Stimulated activated CD4-positive, alpha-beta T cell treated with anti-CD3 and anti-CD28 coated beads, TNF-alpha, amount 100 ng/mL, for 24 hours (primary cell): ENCODE results near the gene SURF1.
"Not testable (repeated sequence)": the region's sequence is repeated elsewhere in the genome, so short reads cannot be mapped to it uniquely, and the experiment has no call there.

Experiments used
- DNase-seq, 3 experiments: peaks; one replicate each; pipeline ENCODE4 v3.0.0-alpha.2; 2020; ENCODE audit warnings: low read depth in 3 of 3

SURF1 gene

DNA sequence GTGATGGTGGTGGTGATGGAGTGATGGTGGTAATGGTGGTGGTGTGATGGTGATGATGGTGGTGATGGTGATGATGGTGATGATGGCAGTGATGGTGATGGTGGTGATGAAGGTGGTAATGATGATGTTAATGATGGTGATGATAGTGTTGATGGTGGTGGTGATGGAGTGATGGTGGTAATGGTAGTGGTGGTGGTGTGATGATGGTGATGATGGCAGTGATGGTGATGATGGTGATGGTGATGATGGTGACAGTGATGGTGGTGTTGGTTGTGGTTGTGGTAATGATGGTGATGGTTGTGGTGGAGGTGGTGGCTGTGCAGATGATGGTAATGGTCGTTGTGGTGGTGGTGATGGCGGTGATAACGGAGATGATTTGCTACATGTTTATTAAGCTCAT is 27.2 kb upstream of the SURF1 start:
- no peak for DNase-seq

DNA sequence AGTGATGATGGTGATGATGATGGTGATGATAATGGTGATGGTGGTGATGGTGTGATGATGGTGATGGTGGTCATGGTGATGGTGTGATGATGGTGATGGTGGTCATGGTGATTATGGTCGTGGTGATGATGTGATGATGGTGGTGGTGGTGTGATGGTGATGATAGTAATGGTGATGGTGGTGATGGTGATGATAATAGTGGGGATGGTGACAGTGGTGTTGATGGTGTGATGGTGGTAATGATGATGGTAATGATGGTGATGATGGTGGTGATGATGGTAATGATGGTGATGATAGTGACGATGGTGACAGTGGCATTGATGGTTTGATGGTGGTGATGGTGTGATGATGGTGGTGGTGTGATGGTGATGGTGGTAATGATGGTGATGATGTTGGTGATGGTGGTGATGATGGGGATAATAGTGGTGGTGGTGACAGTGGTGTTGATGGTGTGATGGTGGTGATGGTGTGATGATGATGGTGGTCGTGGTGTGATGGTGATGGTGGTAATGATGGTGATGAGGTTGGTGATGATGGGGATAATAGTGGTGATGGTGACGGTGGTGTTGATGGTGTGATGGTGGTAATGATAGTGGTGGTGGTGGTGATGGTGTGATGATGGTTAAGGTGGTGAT is 26.3 kb upstream of the SURF1 start:
- DNase-seq: no peak

DNA sequence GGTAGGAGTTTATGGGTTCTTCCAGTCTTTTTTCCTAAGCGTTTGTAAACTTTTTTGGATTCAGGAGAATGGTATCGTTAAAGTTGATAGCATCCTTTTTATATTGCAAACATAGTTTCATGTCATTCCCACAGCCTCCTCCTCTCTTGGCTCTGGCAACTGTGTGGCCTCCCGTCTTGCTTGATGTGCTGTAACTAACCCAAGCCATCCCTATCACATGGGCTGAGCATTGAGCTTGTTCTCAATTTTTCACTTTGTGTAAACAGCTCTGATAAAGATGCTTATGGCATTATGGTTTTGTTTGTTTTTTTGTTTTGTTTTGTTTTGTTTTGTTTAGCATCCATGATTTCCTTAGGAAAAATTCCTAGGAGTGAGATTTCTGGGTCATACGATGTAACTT is 24.4 kb upstream of the SURF1 start:
- DNase-seq: no peak

DNA sequence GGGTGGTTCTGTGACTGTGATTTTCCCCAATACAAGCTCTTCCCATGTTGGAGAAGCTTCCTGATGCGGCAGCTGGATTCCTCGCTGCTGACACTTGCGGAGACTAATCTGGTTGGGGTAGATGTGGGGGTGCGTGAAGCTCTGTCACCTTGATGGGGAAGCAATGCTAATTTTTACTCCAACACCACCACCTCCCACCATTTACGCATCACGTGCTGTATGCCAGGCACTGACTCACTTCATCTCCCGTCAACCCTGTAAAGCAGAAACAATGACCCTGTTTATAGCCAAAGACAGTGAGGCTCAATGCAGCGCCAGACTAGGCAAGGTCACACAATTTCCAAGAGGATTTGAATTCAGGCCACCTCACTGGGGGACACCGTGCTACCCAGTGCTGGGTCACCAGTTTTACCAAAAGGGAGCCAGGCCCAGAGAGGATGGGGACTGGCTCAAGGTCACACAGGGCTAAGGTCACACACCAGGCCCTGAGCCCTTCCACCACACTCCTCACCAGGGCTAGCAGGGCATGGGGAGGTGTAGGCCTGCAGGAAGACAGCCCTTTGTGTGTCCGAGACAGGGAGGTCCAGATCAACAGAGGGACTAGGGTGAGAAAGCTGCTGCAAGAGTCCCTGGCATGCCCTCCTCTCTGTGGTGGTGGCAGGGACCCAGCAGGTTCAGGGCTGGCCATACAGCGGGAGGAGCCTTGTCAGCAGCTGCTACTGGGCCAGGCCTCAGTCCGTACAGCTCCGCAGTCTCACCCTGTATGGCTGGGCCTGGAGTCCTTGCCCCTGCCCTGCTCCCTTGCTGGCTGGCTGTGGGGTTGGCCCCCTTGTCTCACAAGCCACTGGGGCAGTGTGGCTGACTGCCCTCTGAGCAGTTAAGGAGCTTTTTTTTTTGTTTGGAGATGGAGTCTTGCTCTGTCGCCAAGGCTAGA is 23.1 kb upstream of the SURF1 start:
- DNase-seq: no peak

DNA sequence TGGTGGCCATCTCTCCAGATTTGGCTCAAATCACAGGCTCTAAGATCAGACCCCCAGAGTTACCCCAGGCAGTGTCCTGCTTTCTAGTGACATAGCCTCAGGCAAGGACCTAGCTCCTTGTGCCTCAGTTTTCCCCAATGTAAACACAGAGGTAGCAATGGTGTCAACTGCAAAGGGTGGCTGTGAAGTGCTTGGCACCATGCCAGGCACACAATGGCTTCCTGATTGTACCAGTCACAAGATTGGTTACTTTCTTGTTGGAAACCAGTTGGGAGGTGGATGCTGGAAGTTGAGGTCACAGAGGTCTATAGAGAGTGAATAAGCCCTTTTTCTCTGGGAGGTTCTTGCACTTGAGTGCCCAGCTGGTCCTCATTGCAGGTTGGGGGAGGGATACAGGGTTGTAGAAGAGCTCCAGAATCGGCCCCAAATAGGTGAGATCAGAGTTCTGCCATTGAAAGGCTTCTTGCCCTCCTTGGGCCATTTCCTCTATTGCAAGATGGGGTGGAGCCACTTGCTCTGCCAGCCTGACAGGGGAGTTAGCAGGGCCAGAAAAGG is 22.2 kb upstream of the SURF1 start:
- no peak for DNase-seq

DNA sequence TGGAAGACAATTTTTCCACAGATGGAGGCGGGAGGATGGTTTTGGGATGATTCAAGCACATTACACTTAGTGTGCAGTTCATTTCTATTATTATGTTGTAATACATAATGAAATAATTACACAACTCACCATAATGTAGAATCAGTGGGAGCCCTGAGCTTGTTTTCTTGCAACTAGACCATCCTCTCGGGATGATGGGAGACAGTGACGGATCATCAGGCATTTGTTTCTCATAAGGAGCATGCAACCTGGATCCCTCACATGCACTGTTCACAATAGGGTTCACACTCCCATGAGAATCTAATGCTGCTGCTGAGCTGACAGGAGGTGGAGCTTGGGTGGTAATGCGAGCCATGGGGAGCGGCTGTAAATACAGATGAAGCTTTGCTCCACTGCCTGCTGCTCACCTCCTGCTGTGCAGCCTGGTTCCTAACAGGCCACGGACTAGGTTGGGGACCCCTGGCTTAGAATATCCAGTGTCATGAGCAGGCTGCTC is 21.5 kb upstream of the SURF1 start:
- DNase-seq: no peak

DNA sequence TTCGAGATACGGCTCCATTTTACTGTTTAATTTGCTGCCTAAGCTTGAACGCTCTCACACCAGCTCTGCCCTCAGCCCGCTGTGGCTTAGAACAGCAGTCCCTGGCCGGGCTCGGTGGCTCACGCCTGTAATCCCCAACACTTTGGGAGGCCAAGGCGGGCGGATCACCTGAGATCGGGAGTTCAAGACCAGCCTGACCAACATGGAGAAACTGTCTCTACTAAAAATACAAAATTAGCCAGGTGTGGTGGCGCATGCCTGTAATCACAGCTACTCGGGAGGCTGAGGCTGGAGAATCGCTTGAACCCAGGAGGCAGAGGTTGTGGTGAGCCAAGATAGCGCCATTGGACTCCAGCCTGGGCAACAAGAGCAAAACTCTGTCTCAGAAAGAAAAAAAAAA is 21.0 kb upstream of the SURF1 start:
- DNase-seq: not testable (repeated sequence)

DNA sequence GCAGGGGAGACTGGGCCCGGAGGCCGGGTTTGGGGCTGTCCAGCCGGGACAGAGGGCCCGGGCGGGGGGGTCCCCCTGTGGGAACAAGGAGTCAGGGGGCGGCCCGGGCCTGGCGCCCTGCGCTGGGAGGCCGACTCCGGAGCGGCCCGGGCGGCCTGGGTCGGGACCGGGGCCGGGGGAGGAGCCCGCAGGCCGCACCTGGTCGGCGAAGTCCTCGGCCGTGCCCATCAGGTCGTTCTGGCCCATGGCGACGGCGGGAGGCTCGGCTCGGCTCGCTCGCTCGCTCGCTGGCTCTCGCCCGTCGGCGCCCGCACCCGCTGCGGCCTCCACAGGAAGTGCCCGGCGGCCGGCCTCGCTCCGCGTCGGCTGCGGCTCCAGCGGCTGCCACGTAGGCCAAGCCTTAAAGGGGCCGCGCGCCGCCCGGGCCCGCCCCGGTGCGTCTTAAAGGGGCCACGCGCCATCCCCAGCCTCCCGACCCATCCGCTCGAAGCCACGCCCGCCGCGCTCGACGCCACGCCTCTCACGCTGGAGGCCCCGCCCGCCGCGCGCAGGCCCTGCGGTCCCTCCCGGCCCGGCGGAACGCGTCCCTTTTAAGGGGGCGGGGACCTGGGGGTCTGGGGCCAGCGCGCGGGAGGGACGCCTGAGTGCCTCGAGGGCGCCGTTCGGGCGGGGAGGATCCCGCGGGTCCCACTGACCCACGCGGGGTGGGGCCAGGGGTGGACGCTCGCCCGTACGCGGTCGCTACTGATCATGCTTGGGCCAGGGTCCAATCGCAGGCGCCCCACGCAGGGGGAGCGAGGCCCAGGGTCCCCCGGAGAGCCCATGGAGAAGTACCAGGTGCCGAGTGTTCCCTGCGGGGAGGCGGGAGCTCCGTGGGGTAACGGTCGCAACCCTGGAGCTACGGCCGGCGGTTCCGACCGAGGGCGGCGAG is 19.7 kb upstream of the SURF1 start, which contains the start of the genes STKLD1 and SURF4:
STKLD1 (plus strand) TSS at position 643 of the 931 bp plus-strand sequence; CDS start at position 751, 108 bp downstream.
SURF4 (minus strand) TSS at position 337 of the 931 bp plus-strand sequence; CDS start at position 246, 91 bp downstream.
- peak; percentile 88 to 95 (median 94) for DNase-seq

DNA sequence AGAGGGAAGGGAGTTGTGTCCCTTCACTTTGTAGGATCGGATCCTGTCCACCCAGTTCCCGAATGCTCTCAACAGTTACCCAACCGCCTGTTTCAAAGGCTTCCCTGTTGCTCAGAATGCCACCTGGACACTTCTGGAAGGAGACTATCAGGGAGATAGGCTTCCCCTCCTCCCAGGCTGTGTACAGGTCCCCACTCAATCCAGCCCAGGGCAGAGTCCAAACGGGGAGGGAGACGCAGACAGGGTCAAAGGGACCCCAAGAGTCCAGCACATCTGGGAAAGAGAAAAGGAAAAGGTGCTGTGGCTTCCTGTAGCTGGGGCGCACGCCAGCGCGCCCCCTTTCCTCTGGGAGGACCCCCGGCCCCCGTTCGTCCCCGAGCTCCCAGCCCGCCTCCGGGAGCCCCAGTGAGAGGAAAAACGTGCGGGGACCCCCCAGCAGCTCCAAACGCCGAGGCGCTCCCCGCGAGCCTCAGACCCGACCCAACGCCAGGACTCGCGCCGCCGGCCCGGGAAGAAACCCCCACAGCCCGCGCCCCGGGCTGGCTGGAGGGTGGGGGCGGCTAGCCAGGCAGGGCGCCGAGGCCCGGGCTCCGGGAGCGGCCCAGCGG is 18.9 kb upstream of the SURF1 start:
- DNase-seq: no peak

DNA sequence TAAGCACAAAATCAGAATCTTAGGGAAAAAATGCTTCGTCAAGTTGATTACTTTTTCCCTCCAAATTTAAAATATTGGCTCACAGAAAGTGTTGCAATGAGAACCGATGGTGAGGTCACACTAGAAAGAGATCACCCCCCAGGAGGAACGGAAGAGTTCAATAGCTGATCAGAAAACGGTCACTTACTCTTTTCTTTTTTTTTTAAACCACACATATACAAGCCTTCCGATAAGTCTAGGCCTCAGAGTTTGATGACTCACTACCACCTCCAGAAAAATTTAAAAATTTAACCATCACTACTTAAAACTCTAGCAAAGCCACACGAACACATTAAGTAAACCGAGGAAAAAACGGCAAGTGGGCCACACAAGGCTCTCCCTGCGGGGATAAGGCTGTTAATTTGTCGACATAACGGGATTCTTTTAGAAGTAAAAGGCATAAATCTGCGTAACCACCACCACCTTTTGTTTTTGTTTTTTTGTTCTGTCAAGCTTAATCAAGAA is 18.4 kb upstream of the SURF1 start:
- no peak for DNase-seq

DNA sequence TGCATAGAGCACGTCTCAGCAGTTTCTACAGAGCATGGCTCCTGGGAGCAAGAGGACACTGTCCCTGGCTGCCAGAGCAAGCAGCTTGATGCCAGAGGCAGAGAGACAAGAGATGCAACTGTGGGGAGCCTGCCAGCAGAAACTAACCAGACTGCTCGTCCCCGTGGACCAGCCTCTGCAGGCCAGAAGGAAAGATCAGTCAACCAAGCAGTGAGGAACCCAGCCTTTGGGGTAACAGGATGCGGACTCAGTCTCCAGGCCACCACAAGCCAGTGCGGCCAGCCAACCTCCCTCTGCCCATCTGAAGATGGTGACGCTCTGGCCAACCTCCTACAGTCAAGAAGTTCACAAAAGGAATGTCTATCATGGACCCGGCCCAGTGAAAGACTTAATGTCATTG is 15.9 kb upstream of the SURF1 start:
- no peak for DNase-seq

DNA sequence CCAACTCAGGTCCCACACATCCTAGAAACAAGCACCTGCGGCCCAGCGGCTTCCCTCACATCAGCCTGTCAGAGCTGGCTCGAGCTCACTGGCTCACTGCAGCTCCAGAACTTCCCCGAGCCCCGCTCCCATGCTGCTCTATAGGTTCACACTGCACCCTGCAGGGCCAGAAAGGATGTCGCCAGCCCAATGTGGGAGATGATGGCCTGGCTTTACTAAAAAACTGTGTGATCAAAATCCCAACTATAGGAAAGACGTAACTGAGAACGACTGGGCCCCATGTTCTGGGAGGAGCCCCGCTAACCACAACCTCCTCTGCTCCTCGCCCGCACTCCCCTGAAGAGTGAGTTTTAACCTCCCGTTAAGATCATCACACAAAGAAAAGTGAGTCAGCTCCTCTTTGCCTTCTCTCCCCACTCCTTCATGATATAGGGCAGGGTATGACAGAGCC is 15.0 kb upstream of the SURF1 start:
- DNase-seq: peak; percentile 60 to 81 (median 72)

DNA sequence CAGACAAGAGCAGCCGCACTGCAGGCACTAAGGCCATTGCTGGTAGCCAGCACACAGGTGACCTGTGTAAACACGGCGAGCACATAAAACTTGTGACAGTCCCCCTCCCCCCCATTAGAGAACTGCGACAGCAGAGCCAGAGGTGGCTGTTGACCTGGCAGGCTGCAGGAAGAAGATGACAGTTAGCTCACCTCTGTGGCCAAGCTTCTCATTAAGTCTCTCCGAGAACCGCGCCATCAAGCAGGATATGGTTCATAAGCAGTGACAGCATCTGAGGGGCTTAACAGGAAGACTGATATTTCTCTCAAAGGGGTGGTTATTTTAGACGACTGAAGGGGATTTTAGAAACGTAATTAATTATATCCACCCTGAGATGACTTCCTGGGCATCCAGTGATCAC is 14.4 kb upstream of the SURF1 start:
- no peak for DNase-seq

DNA sequence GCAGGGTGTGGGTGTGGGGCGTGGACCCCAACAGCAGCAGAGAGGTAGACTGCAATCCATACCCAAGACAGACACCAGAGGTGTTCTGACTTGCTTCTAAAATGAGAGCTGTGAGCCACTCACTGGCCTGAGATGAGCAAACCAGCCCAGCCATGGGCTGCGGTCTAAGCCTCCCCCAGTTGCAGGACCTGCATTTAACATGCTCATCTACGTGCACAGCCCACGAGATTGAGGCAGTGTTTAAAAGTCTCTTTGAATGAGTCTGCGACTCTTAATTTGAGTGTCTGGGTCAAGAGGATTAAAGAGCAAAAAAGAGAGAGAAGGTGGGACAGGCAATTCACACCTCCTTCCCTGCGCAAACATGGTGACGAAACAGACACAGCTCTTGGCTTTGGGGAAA is 13.6 kb upstream of the SURF1 start:
- no peak for DNase-seq

DNA sequence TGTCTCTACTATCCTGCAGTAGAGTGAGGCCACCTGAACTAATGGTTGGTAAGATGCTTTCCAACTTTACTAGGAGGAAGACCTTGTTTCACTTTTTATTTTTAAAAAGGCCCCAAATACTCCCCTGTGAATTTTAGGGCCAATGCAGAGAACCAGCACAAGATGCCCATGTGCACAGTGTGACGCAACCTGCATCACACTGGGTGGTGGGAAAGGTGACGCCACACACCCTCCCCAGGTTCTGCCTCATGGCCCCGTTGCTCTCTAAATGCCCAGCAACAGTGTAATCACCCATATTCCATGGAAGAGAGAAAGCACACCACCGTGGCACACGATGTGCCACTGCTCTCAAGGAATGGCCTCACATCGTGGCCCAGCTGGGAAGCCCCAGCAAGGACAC is 13.1 kb upstream of the SURF1 start:
- DNase-seq: no peak

DNA sequence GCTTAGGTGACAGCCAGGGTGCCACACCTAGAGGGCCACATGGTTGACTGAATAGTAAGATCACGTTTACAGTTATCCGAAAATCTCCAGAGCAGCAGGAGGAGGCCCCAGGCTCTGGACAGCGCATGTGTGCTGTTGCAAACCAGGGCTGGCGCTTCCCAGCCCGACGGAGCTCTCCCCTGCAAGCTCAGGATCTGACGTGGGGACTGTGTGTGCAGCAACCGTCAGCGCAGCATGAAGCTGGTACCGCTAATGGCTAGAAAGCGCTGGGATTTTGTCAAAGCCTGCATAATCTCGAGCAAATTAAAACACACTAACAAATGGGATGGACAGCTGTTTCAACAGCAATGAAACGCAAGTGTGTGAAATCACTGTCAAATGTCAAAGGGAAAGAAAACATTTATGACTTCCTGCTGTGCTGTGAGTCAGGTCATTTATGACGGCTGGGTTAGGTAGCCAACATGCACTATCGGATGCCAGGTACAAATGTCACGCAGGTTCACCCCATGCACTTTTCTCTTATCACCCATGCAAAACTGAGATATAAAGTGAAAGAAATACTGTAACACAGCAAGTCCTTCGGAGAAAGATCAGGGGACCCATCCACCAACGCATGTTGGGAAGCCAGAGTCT is 12.1 kb upstream of the SURF1 start:
- no peak for DNase-seq

DNA sequence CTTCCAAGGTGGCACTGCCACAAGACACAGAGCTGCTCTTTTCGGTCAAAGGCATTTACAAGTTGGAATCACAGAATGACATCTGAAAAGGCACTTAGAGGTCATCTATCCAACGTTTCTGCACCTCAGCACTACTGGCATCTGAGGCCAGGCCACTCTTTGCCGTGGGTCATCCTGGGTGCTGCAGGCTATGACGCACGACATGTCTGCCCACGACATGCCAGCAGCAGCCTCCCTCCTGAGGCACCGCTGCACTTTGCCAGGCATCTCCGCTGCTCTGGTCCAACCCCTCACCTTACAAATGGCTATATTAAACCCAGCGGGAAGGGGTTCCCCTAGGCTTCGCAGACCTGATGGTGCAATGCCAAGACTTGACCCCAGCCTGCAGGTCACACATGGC is 11.5 kb upstream of the SURF1 start:
- no peak for DNase-seq

DNA sequence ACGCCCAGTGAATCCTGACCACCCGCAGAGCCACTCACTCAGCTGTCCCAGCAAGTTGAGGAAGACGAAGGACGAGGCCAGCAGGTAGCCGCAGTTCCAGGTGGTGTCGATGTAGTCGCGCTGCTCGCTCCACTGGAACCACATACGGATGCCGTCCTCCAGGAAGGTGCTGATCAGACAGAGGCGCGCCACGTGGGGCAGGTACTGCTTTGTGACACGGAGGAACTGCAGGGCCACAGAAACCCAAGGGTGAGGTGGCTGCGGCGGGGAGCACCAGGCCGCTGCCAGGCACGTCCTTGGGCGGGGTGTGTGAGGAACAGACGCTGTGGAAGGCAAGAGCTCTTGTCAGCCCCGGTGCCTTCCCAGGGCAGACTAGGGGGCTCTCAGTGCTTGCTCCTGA is 10.9 kb upstream of the SURF1 start:
- DNase-seq: no peak

DNA sequence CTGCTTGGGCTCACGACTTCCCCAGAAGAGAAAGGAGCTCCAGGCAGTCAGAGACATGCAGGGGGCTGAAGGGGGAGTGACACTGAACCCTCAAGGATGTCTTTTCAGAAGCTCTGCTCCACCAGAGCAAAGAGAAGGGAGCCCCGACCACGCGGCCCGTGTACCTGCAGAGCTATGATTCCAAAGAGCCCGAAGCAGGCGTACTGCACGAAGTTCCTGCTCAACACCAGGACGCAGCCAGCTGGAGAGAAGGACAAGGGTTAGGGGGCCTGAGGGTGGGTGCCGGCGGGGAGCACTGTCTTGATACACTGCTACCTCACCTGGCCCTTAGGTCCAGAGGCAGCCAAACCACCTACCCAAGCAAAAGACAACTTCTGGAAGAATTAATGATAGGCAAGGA is 10.1 kb upstream of the SURF1 start:
- DNase-seq: no peak

DNA sequence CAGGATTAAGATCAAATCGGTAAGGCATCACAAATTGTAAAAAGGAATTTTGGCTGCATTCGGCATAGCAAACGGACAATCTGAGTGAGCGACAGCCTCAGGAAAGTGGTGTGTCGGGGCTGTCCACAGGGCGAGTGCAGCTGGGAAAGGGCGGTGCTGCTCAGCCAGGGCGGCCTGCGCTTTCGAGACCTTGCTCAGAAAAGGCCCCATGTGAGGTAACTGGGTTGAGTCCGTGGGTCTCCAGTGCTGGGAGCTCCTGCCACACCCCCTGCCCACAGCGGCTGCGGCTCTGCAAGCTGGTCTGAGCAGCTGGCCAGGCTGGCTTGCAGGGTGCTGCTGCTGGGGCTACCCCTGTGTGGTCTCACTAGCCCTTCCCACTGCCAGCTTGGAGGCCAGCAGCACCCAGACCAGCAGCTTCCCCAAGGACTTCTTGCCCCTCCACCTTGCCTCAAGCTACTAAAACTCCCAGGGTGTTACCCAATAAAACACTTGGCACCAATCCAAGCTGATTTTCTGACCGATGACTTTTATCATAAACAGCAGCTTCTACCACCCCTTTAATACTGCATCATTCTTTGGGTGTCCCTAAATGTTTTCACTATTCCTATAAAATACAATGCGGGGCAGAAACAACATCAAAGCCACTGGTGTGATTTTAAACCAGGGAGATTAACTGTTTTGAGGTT is 6.2 kb upstream of the SURF1 start:
- DNase-seq: no peak
